ELR (cell line): ENCODE data around the gene ANKRD36C.
"Not testable (repeated sequence)": the region's sequence is repeated elsewhere in the genome, so short reads cannot be mapped to it uniquely, and the experiment has no call there.

Source experiments
- DNase-seq: peaks from one replicate; pipeline ENCODE4 v3.0.0-alpha.2; 2015; ENCODE audit warnings: low read depth

Gene ANKRD36C

DNA sequence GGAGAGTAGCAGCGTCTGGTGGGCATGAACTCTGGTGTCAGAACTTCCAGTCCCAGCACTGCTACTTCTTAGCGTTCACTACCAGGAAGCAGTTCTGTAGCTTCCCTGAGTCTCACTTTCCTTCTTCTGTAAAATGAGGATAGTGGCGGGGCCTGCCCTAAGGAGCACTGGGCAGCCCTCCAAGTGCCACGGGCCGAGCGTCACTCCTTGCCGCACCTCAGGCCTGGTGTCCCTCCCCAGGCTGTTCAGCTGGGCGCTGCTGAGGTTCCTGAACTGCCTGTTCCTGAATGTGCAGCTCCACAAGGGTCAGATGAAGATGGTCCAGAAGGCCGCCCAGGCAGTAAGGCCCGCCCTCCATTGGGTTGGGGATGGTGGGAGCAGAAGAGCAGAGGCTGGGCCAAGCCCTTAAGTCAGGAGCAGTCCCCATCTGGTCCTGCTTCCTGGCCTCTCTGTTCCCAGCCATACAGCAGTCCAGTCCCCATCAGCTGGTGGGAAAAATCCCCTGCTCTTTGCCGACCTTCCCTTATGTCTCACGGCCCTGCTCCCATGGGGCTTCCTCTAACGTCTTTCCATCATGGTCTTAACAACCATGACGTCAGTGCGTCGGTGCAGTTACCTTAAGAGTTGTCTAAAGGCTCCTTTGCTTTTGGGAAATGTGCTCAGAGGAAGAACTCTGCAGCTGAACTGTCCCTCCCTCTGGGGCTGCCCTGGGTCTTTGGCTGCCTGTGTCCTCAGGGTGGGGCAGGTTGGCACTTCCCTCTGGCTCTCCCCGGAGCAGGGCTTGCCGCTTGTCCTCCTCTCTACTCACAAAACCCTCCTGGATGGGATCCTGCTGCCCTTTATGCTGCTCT lies 195.2 kb downstream of the ANKRD36C start:
- not testable (repeated sequence) for DNase-seq

DNA sequence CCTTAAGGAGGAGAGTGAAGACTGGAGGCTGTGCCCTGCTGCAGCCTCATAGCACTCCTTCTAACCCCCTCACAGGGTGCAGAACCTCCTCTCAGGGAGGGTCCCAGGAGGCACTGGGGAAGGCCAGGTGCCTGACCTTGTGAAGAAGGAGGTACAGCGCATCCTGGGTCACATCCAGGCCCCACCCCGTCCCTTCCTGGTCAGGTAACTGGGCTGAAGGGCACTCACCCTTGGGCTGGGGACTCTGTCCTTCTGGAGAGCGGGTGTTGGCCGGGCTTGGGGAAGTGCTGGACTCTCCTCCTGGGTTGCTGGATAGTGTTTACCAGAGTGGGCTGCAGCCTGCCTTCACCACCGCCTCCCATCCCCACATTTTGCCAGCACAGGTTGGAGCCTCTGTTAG lies 197.7 kb downstream of the ANKRD36C start:
- not testable (repeated sequence) for DNase-seq

DNA sequence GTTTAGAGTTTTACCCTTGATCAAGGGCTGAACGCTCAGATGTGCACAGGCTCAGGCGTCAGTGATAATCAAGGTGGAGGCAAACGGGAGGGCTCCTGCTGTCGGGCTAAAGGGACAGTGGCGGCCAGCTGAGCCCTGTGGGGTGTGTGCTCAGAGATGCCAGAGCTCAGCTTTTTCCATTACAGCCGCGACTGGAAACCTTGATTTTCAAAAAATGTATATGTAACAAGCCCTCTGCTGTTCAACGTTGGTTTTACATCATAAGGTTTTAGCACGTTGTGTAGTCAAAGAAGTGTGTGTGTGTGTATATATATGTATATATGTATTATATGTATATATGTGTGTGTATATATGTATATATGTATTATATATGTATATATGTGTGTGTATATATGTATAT lies 201.4 kb downstream of the ANKRD36C start:
- DNase-seq, result not testable (repeated sequence)

DNA sequence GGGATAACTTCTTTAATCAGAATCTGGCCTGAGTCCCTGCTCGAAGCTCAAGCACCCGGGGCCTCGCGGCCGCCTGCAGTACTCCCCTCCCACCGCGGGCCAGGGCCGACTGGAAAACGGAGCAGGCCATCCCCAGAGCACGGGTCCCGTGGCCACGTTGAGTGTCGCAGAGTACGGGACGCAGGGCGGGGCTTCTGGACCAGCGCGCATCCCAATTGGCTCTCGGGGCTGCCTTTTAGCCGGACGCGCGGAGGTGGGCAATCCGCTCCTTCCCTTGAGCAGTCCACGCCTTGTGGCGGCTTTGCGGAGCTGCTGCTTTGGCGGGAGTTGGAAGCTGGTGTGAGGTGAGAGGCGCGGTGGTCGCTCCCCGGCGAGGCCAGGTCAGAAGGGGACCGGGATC lies 202.2 kb downstream of the ANKRD36C start:
- DNase-seq, result not testable (repeated sequence)

DNA sequence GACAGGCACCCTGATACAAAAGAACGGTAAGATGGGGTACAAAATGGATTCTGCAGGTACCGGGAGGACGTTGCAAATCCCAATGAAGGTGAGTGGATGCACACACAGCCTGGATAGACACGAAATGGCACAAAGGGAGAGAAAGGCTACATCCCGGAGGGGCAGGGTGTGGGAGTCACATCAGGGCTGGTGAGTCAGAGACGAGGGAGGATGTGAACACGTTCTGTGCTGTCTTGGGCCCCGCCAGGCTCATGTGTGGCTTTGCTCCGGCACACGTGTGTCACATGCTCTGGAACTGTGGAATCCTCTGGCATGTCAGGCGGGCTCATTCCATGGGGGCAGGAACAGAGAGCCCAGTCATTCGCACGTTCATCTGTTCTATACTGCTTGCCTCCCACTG lies 203.0 kb downstream of the ANKRD36C start:
- DNase-seq, result not testable (repeated sequence)
